ENCODE data around the gene ENO3. TPM values are rescaled to one million over a fixed set of nuclear protein-coding genes. Genes with fewer than 3 reads are reported as not detected.

ENO3 gene
- total RNA-seq, 1 donor from 2014 or later, result 7.3 TPM

- H3K27me3 Mint-ChIP-seq (ENCODE audit: unreplicated experiment), result peaks cover 31% of the 10 kb centered on the region
- peaks cover 46% of the 10 kb centered on the region for H3K4me1 Mint-ChIP-seq (ENCODE audit: unreplicated experiment)
- peak overlapping the region; percentile 13 for H3K27ac Mint-ChIP-seq (ENCODE audit: unreplicated experiment)
- H3K9me3 Mint-ChIP-seq (ENCODE audit: unreplicated experiment), result no peaks in the 10 kb centered on the region
- peaks cover 24% of the 10 kb centered on the region for H3K36me3 Mint-ChIP-seq (ENCODE audit: low read depth, unreplicated experiment)
- peak; percentile 55 for DNase-seq (ENCODE audit: low spot score)
- peak overlapping the region; percentile 83 for H3K4me3 Mint-ChIP-seq (ENCODE audit: unreplicated experiment)
- no peak for TF ChIP-seq CTCF (IDR thresholded peaks at IDR 0.05; ENCODE audit: unreplicated experiment)
Observed at GRCh38 chr17:4949321-4950074, 1.4 kb upstream of the ENO3 start.

- peak overlapping the region; percentile 87 for H3K4me3 Mint-ChIP-seq (ENCODE audit: unreplicated experiment)
- peaks cover 19% of the 10 kb centered on the region for H3K36me3 Mint-ChIP-seq (ENCODE audit: low read depth, unreplicated experiment)
- DNase-seq (ENCODE audit: low spot score), result peak; percentile 19
- H3K9me3 Mint-ChIP-seq (ENCODE audit: unreplicated experiment), result no peaks in the 10 kb centered on the region
- peak overlapping the region; percentile 75 for H3K27ac Mint-ChIP-seq (ENCODE audit: unreplicated experiment)
- peaks cover 33% of the 10 kb centered on the region for H3K27me3 Mint-ChIP-seq (ENCODE audit: unreplicated experiment)
- TF ChIP-seq CTCF (IDR thresholded peaks at IDR 0.05; ENCODE audit: unreplicated experiment), result no peak
- H3K4me1 Mint-ChIP-seq (ENCODE audit: unreplicated experiment), result peaks cover 38% of the 10 kb centered on the region
Observed at GRCh38 chr17:4950075-4950745, 709 bp upstream of the ENO3 start.

- DNase-seq (ENCODE audit: low spot score), result no peak
- Mint-ChIP-seq H3K36me3 (ENCODE audit: low read depth, unreplicated experiment) (peaks cover 14% of the 10 kb centered on the region), H3K4me1 (ENCODE audit: unreplicated experiment) (peaks cover 27% of the 10 kb centered on the region), H3K27ac (ENCODE audit: unreplicated experiment) (no peak overlapping the region), H3K27me3 (ENCODE audit: unreplicated experiment) (peaks cover 29% of the 10 kb centered on the region), H3K4me3 (ENCODE audit: unreplicated experiment) (peak overlapping the region; percentile 87), H3K9me3 (ENCODE audit: unreplicated experiment) (no peaks in the 10 kb centered on the region)
- TF ChIP-seq CTCF (IDR thresholded peaks at IDR 0.05; ENCODE audit: unreplicated experiment), result no peak
Observed at GRCh38 chr17:4951486-4951885, 567 bp downstream of the ENO3 start.

GRCh38 chr17:4953451-4953961, 2.6 kb downstream of the ENO3 start:
- no peak for DNase-seq (ENCODE audit: low spot score)
- Mint-ChIP-seq H3K27me3 (ENCODE audit: unreplicated experiment) (peaks cover 23% of the 10 kb centered on the region), H3K27ac (ENCODE audit: unreplicated experiment) (no peak overlapping the region), H3K4me3 (ENCODE audit: unreplicated experiment) (peak overlapping the region; percentile 62), H3K36me3 (ENCODE audit: low read depth, unreplicated experiment) (peaks cover 12% of the 10 kb centered on the region), H3K9me3 (ENCODE audit: unreplicated experiment) (no peaks in the 10 kb centered on the region), H3K4me1 (ENCODE audit: unreplicated experiment) (peaks cover 23% of the 10 kb centered on the region)
- no peak for TF ChIP-seq CTCF (IDR thresholded peaks at IDR 0.05; ENCODE audit: unreplicated experiment)

- H3K27ac Mint-ChIP-seq (ENCODE audit: unreplicated experiment), result no peak overlapping the region
Observed at GRCh38 chr17:4955091-4955490, 4.2 kb downstream of the ENO3 start.

More at GRCh38 chr17:4955091-4955490, 4.2 kb downstream of the ENO3 start:
- no peak for DNase-seq (ENCODE audit: low spot score)
- TF ChIP-seq CTCF (IDR thresholded peaks at IDR 0.05; ENCODE audit: unreplicated experiment), result no peak
- H3K4me1 Mint-ChIP-seq (ENCODE audit: unreplicated experiment), result peaks cover 21% of the 10 kb centered on the region
- no peak overlapping the region for H3K4me3 Mint-ChIP-seq (ENCODE audit: unreplicated experiment)
- H3K36me3 Mint-ChIP-seq (ENCODE audit: low read depth, unreplicated experiment), result peaks cover 12% of the 10 kb centered on the region
- peaks cover 23% of the 10 kb centered on the region for H3K27me3 Mint-ChIP-seq (ENCODE audit: unreplicated experiment)
- no peaks in the 10 kb centered on the region for H3K9me3 Mint-ChIP-seq (ENCODE audit: unreplicated experiment)
